Stimulated activated CD4-positive, alpha-beta T cell treated with anti-CD3 and anti-CD28 coated beads, Interleukin-1b, Interleukin-23, amount 100 ng/mL, for 1 hour (primary cell): ENCODE results near the gene IGF1.
"Not testable (repeated sequence)": the region's sequence is repeated elsewhere in the genome, so short reads cannot be mapped to it uniquely, and the experiment has no call there.

ENCODE experiments used
- DNase-seq, 2 donors: peaks; one replicate each; pipeline ENCODE4 v3.0.0-alpha.2; 2020; ENCODE audit warnings: low read depth in 2 of 2

Gene IGF1

GRCh38 chr12:102462386-102462785 is 18.0 kb downstream of the IGF1 start:
- no peak for DNase-seq

DNA sequence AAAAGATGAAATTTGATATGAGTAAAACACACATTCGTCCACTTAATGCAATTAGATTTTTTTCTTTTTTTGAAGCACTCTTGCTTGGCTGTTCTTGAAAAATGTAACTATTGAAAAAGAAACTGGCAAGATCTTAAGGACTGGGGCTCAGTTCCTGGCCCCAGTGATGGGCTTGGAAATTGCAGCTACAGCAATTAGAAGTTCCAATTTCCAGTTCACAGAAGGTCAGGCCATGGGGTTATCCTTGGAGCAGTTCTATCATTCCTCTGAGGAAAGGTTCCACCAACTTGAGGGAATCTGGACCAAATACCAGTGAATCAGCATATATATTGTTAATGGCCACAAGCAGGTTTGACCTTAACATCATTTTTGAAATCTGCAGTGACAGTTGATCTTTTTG is 18.9 kb downstream of the IGF1 start:
- DNase-seq = no peak

DNA sequence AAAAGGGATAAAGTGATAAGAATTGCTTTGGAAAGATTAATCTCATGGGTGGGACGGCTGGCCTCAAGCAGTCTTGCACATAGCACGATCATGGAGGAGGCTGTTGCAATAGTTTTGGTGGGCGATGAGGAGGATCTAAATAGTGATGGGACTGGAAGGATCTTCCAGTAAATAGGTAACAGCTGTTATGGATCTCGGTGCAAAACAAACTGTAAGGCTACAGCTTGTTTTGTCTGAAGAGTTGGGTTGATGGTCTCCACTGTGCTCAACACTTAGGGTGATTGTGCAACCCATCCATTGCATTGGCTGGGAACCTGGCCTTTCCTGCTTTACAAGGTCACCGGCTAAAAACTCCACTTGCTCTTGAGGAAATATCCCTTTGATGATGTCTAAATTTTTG is 21.0 kb downstream of the IGF1 start:
- no peak for DNase-seq

DNA sequence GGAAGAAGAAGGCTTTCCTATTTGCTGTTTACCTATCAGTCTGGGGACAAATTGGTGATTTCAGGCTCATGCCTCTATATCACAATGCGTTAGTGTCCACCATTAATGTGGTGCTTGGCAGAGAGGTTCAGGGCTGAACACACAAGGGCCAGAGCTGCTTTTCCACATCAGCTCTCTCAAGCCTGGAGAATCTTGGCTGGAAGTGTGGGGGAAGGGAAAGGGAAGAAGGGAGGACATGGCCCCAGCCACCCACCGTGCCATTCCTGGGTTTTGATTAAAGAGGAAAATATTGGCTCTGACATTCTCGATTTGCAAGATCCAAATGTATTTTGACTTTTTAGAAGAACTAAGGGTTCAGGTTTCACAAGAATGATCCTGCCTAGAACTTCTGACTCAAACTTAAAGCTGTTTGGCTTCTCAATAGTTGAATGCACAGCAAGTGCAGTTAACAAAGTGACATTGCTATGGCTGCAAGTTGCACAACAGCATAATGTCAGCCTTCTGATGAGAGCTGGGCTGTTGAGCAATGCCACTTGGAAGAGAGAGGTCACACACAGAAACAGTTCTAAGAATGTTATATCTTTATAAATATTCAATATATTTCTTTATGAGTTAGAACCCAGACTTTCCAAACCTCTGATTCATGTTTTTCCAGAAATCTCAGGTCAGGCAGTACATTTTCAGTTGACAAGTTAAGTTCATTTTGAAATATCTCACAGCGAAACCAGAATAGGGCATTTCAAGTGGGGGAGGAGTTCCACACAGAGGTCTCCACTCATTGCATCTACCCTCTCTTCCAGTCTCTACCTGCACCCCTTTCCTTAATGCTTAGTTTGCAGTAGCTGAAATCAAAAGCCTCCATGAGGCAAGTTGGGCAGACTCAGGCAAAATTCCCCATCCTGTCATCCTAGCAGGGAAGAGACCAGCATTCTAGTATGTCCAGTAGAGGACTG is 25.3 kb downstream of the IGF1 start:
- DNase-seq = no peak

DNA sequence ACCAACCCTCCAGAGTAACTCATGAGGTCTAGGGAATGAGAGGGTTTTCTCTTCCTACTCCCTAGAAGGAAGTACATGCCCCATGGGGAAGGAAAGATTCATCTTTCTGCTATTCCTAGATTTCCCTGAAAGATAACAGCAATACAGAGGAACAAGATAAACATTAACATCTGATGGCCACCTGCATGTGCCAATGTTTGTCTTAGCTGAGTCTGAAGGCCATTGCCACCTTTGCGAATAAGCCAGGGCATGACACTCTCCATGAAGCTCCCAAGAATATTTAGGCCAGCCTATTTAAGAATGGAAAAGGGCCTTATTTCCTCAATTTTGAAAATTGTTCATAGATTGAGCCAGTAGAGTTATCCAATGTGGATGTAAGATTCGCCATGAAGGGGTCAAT is 26.0 kb downstream of the IGF1 start:
- DNase-seq = no peak

- DNase-seq = no peak
These were observed 27.8 kb downstream of the IGF1 start for GRCh38 chr12:102452605-102453004.

- DNase-seq = not testable (repeated sequence)
These were observed 31.3 kb downstream of the IGF1 start for GRCh38 chr12:102449018-102449417.

DNA sequence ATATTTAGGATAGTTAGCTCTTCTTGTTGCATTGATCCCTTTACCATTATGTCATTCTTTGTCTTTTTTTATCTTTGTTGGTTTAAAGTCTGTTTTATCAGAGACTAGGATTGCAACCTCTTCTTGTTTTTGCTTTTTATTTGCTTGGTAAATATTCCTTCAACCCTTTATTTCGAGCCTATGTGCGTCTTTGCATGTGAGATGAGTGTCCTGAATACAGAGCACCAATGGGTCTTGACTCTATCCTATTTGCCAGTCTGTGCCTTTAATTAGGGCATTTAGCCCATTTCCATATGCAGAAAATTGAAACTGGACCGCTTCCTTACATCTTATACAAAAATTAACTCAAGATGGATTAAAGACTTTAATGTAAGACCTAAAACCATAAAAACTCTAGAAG is 32.9 kb downstream of the IGF1 start:
- DNase-seq = not testable (repeated sequence)

GRCh38 chr12:102444707-102445106 is 35.7 kb downstream of the IGF1 start:
- DNase-seq = no peak

DNA sequence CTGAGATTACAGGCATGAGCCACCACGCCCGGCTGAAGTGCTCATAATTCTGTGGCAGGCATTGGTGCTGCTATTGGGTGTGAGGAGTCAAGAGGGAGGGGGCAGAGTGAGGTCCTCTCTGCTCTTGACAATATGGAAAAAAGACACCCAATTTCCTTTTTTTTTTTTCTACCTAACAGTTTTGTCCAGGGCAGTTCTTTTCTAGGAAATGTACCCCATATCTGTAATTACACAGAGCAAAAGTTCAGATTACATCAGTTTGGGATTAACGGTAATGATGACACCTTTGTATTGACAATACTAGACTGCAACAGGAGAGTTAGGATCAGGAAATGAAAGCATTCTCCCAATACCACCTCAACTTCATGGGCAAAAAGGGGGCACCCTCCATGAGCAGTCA is 36.3 kb downstream of the IGF1 start:
- no peak for DNase-seq

DNA sequence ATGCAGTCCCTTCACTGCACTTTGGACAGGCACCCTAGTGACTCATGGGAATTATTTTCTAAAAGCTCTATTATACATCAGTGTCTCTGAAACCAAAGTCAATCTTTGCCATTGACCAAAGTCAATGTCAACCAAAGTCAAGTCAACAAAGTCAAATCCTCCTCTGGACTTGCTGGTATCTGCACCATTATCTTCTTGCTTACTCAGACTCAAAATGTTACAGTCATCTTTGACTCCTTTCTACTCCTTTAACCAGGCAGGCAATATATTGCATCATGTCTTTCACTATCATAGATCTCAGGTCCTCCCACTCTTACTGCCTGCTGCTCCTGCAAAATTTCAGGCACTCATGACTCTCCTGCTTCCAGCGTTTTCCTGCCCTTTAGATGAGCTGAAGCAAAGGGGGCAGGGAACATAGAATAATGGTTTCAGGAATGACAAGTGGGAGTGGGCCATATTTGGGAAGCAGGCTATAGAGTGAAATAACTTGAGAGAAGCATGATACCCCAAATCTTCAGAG is 39.2 kb downstream of the IGF1 start:
- no peak for DNase-seq

GRCh38 chr12:102439426-102440405 is 40.6 kb downstream of the IGF1 start:
- no peak for DNase-seq

DNA sequence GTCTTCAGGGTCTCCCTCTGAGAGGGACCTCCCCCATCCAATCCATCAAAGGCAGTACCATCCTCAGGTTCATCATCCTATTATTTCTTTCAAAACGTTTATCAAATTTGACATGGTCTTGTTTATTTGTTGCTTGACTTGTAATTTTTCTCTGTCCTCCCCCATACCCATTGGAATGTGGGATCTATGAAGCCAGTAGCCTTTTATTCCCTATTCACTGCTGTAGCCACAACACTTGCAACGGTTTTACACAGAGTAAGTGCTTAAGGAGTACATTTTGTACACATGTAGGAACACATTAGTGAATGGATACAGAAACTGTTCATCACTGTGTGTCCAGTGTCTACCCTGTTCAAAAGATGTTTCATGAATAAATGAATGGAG is 41.5 kb downstream of the IGF1 start:
- no peak for DNase-seq

GRCh38 chr12:102438047-102438826 is 42.1 kb downstream of the IGF1 start:
- DNase-seq = no peak

- no peak for DNase-seq
These were observed 42.9 kb downstream of the IGF1 start for GRCh38 chr12:102437511-102437910.

DNA sequence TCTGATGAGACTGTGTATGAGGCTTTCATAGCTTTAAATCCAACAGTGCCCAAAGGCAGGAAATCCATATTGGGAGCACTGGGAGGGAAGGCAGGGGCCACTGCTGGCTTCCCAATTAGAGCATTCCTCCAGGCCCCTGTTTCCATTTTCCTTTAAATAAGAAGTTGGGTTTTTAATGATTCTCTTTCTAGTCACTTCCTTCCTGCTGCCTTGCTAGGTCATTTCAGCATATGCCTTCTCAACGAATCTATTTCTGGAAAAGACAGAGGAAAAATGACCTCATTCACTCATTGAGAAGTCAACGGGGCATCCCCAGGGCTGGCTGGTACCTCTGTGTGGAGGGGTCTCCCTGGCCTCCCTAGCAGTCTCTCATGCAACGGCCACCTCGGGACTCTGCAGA is 43.5 kb downstream of the IGF1 start:
- DNase-seq = no peak

DNA sequence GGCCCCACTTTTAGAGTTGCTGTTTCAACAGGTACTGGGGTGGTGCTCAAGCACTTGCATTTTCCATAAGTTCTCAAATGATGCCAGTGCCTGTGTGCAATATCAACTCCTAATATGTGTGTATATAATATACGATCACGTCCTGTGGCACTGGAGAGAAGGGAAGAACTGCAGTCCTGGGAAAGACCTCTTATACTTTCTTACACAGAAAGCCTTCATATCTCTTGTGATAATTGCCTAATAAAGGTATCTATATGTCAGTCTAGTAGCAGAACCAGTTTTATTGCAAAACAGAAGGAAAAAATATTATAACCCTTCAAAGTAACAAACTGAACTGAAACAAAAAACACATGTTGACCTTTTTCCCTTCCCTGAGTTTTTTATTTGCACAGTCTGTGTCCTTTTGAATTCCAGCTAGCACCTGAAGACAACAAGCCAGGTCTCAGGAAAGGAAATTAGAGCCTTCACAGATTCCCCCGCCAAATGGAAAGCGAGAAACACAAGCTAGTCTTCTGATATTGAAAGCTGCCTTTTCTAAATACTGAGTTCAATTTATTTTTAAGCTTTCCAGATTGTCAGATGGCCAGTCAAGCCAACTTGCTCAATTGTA is 44.4 kb downstream of the IGF1 start:
- no peak for DNase-seq

DNA sequence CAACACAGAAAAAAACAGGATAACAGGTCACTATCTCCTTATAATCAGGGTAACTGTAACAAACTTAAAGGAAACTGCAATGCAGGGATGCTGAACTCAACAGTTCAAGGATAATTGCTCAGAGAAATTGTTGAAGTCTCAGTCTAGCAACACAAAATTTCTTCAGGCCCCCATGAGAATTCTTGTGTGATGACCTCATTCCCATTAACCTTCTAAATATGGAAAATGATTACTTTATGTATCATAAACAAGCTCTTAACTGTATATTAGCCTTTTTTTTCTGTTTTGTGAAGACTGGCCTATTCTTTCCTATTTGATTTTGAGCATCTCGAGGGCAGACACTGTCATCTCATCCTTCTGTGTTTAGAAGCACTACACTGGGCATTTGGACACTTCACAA is 47.1 kb downstream of the IGF1 start:
- DNase-seq = no peak

- no peak for DNase-seq
These were observed 49.7 kb downstream of the IGF1 start for GRCh38 chr12:102430661-102431060.

DNA sequence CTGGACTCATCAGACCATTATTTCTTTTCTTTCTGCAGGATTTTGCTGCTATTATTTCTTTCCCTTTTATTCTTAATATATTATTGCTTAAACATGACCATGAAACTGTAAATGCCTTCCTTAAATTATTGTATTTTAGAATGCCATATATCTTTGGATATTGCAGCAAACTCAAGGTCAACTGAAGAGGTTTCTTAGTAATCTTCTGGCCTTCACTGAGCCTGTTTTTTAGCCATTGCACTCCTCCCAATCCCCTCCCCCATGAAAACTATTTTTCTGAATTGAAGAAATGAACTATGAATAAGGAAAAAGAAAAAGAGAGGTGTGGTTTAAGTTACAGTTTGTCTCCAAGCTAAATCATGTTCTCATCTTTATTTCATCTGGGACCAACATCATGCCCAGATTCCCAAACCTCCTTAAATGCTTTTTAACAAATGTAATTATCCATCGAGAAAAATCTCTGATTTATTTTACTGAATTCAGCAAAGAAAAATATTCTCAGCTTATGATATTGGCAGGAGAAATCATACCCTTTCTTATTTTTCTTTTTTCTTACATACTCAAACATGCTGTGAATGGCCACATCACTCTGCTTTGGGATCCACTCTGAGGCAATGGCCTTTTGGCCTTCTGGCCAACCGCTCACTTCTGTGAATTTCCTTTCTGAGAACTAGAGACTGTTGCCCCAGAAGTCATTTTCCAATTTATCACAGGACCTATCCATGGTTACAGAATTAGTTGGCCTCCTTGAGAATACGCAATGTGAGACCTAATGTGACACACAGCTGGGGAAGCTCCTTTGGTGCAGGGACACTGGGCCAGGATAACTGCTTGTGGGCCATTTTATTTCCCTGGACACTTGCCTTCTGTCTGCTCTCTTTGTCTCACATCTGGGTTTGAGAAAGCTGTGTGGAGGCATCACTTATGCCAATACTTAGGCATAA is 50.9 kb downstream of the IGF1 start:
- DNase-seq = no peak
